Measurements from ENCODE around the gene CD2AP. TPM values are rescaled to one million over a fixed set of nuclear protein-coding genes. Genes with fewer than 3 reads are reported as not detected.
A peak's percentile ranks its signal among the peaks of the same experiment; 100 is the strongest.

The CD2AP gene
- total and polyA plus RNA-seq, 9 of the 15 experiments (the other 6 are each of a cell fraction or from before 2014, with no cell fraction given), result 9.4 to 69.7 (median 38.7) TPM

GRCh38 chr6:47476781-47477496, 650 bp upstream of the CD2AP start (continued):
- TF ChIP-seq CGGBP1 (CRISPR knock-in tag; IDR thresholded peaks at IDR 0.05), result 0 out of 2 replicates have a peak, but pooled peaks have one; percentile 57
- peak in 1 of 2 experiments; percentile 65 for TF ChIP-seq AFF1 (IDR thresholded peaks at IDR 0.05; ENCODE audit: low read depth in 1 of 2, partially characterized antibody in 2 of 2)
- no peak for TF ChIP-seq RBM25 (IDR thresholded peaks at IDR 0.05; ENCODE audit: low read depth, low read length, severe bottlenecking)
- no peak for TF ChIP-seq BRCA1 (IDR thresholded peaks at IDR 0.05)
- no peak for TF ChIP-seq BRCA1 (CRISPR knock-in tag; IDR thresholded peaks at IDR 0.05)
- TF ChIP-seq CBX5 (IDR thresholded peaks at IDR 0.05; ENCODE audit: borderline replicate concordance, low read depth), result no peak
- TF ChIP-seq ZFX (CRISPR knock-in tag; IDR thresholded peaks at IDR 0.05), result no peak
- TF ChIP-seq ZNF217 (CRISPR knock-in tag; IDR thresholded peaks at IDR 0.05), result no peak
- no peak for TF ChIP-seq RBFOX2 (IDR thresholded peaks at IDR 0.05; ENCODE audit: low read depth, low read length)
- no peak for TF ChIP-seq ZNF717 (CRISPR knock-in tag; IDR thresholded peaks at IDR 0.05)
- TF ChIP-seq KHSRP (IDR thresholded peaks at IDR 0.05), result no peak
- TF ChIP-seq ZNF780A (CRISPR knock-in tag; IDR thresholded peaks at IDR 0.05), result no peak
- TF ChIP-seq TEAD1 (CRISPR knock-in tag; IDR thresholded peaks at IDR 0.05), result no peak
- no peak for TF ChIP-seq ZNF239 (CRISPR knock-in tag; IDR thresholded peaks at IDR 0.05)
- no peak for TF ChIP-seq MLLT1 (IDR thresholded peaks at IDR 0.05)
- no peak for TF ChIP-seq ZNF592 (IDR thresholded peaks at IDR 0.05)
- TF ChIP-seq POLR2AphosphoS2 (IDR thresholded peaks at IDR 0.05; ENCODE audit: low read length), result no peak
- no peak for TF ChIP-seq TBL1XR1 (IDR thresholded peaks at IDR 0.05; ENCODE audit: low read length in 2 of 2)
- no peak for TF ChIP-seq MECOM (CRISPR knock-in tag; IDR thresholded peaks at IDR 0.05)
